Frontal cortex (tissue), 4 donors: Measurements from ENCODE around the gene SBK3. TPM values are rescaled to one million over a fixed set of nuclear protein-coding genes. Genes with fewer than 3 reads are reported as not detected.
"Not testable (repeated sequence)": the region's sequence is repeated elsewhere in the genome, so short reads cannot be mapped to it uniquely, and the experiment has no call there.

Source experiments
- DNase-seq, 2 donors: peaks; one replicate each; pipeline ENCODE4 v3.0.0; 2012; ENCODE audit warnings: low spot score in 2 of 2
- FAIRE-seq: peaks from 2 replicates; lab custom pipeline; 2012; peaks lifted over from hg19 to GRCh38; lab: Jason Lieb, UNC
- total RNA-seq: library from RNA; depleted of rRNA; stranded (reverse); fragments of >200 nt; gene quantifications from one replicate; pipeline ENCODE4 v1.2.3, GENCODE V29; 2014
- donor health status: control.
- donor health status: control.
- donor health status: control.

The SBK3 gene
- total RNA-seq, 1 donor from 2014 or later = not detected

- FAIRE-seq = no peak
- DNase-seq = no peak
Measured at GRCh38 chr19:55578031-55578760, 32.9 kb upstream of the SBK3 start.

GRCh38 chr19:55576746-55577145 is 31.4 kb upstream of the SBK3 start:
- FAIRE-seq (no peak), DNase-seq (no peak)

- FAIRE-seq = not testable (repeated sequence)
Measured at GRCh38 chr19:55573929-55574328, 28.6 kb upstream of the SBK3 start.

GRCh38 chr19:55569477-55569876 is 24.1 kb upstream of the SBK3 start:
- FAIRE-seq, DNase-seq: not testable (repeated sequence)

More at GRCh38 chr19:55573929-55574328, 28.6 kb upstream of the SBK3 start:
- not testable (repeated sequence) for DNase-seq

GRCh38 chr19:55567708-55568328 is 22.5 kb upstream of the SBK3 start:
- FAIRE-seq (no peak), DNase-seq (no peak)

- FAIRE-seq = no peak
- no peak for DNase-seq
Measured at GRCh38 chr19:55566823-55567222, 21.5 kb upstream of the SBK3 start.

GRCh38 chr19:55563261-55563690 is 17.9 kb upstream of the SBK3 start:
- DNase-seq = no peak
- no peak for FAIRE-seq

GRCh38 chr19:55559684-55560083 is 14.3 kb upstream of the SBK3 start:
- no peak for FAIRE-seq
- no peak for DNase-seq

GRCh38 chr19:55554741-55555152 is 9.4 kb upstream of the SBK3 start:
- no peak for FAIRE-seq
- DNase-seq = no peak

- DNase-seq (no peak), FAIRE-seq (no peak)
Measured at GRCh38 chr19:55554302-55554701, 9.0 kb upstream of the SBK3 start.

GRCh38 chr19:55553217-55554182 is 8.2 kb upstream of the SBK3 start:
- FAIRE-seq = no peak

GRCh38 chr19:55552620-55553019 is 7.3 kb upstream of the SBK3 start:
- no peak for DNase-seq

More at GRCh38 chr19:55553217-55554182, 8.2 kb upstream of the SBK3 start:
- no peak for DNase-seq

GRCh38 chr19:55552206-55552605 is 6.9 kb upstream of the SBK3 start:
- no peak for FAIRE-seq
- no peak for DNase-seq

More at GRCh38 chr19:55552620-55553019, 7.3 kb upstream of the SBK3 start:
- FAIRE-seq = no peak

- DNase-seq = no peak
- FAIRE-seq = no peak
Measured at GRCh38 chr19:55550321-55550650, 4.9 kb upstream of the SBK3 start.

- FAIRE-seq (no peak), DNase-seq (no peak)
Measured at GRCh38 chr19:55549500-55550320, 4.4 kb upstream of the SBK3 start.

GRCh38 chr19:55546822-55547614 is 1.7 kb upstream of the SBK3 start:
- FAIRE-seq (no peak), DNase-seq (no peak)

GRCh38 chr19:55546011-55546410 is 668 bp upstream of the SBK3 start:
- no peak for FAIRE-seq
- no peak for DNase-seq

- DNase-seq (no peak), FAIRE-seq (no peak)
Measured at GRCh38 chr19:55544776-55545439, 435 bp downstream of the SBK3 start.
